ENCODE results near the gene GGT6.

DNA sequence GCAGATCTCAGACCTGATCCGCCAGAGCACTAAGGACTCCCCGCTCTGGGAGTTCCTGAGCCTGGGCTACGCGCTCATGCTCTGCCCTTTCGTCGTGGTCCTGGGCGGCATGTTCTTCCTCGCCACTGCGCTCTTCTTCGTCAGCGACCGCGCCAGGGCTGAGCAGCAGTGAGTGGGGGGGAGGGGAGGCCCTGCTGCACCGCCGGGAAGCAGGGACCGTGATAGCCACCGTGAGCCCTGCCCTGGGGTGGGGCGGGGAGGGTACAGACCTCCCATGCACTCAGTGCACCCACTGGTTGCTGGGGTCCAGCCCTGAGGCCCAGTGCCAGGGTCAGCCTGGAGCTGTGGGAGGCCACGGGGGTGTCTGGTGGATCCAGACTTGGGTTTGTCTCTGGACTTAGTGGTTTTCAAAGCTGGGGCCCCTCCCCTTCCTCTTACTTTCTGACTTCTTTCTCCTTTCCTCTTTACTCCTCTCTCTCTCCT is 24.1 kb downstream of the GGT6 start:
- TF ChIP-seq, protein P1, sequence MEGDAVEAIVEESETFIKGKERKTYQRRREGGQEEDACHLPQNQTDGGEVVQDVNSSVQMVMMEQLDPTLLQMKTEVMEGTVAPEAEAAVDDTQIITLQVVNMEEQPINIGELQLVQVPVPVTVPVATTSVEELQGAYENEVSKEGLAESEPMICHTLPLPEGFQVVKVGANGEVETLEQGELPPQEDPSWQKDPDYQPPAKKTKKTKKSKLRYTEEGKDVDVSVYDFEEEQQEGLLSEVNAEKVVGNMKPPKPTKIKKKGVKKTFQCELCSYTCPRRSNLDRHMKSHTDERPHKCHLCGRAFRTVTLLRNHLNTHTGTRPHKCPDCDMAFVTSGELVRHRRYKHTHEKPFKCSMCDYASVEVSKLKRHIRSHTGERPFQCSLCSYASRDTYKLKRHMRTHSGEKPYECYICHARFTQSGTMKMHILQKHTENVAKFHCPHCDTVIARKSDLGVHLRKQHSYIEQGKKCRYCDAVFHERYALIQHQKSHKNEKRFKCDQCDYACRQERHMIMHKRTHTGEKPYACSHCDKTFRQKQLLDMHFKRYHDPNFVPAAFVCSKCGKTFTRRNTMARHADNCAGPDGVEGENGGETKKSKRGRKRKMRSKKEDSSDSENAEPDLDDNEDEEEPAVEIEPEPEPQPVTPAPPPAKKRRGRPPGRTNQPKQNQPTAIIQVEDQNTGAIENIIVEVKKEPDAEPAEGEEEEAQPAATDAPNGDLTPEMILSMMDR (IDR thresholded peaks at IDR 0.05), result no peak
- TF ChIP-seq POLR2A (IDR thresholded peaks at IDR 0.05; ENCODE audit: low read depth) (no peak), POLR2AphosphoS5 (IDR thresholded peaks at IDR 0.05) (no peak)
